DMS53 treated with DMSO at 0.1 percent for 48 hours (cell line): ENCODE data around the gene EPC2.
"Not testable (repeated sequence)": the region's sequence is repeated elsewhere in the genome, so short reads cannot be mapped to it uniquely, and the experiment has no call there.

Experiments
- DNase-seq: peaks from one replicate; lab custom pipeline; 2025; ENCODE audit not compliant: unreplicated experiment; lab: John Stamatoyannopoulos, UW

EPC2 gene

DNA sequence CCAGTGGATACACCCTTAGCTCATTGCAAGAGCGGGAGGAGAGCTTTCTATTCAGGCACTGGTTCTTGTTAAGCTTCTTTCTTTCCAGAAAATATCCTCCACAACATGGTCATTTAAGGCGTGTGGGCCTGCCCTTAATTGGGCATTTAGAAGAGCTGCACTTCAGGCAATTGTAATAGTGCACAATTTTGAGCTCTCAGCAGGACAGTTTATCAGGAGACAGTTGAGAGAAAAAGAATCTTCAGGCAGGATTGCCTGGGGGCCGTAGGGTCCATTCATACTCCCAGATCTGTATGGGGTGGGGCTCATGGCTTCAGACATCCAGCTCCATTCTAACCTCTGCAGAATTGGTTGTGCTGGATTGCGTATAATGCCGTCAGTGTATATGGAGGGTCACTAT is 6.0 kb upstream of the EPC2 start:
- DNase-seq: no peak

DNA sequence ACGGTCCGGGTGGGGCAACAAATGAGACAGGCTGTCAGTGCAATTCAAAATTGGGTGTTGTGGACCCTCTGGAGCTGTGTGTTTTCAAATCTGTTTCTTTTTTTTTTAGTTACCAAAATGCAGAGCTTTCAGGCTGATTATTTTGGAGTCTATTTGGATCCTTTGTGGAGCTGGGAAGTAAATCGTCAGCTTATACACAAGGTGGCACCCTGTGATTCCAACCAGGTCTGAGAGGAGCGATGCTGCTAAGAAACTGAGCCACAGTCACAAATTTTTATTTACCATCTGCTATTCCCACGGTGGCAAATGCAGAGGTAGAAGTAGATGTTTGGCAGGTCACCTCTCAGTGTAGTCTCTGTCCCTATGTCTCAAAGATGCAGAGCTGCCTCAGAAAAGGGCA is 3.8 kb upstream of the EPC2 start:
- no peak for DNase-seq

DNA sequence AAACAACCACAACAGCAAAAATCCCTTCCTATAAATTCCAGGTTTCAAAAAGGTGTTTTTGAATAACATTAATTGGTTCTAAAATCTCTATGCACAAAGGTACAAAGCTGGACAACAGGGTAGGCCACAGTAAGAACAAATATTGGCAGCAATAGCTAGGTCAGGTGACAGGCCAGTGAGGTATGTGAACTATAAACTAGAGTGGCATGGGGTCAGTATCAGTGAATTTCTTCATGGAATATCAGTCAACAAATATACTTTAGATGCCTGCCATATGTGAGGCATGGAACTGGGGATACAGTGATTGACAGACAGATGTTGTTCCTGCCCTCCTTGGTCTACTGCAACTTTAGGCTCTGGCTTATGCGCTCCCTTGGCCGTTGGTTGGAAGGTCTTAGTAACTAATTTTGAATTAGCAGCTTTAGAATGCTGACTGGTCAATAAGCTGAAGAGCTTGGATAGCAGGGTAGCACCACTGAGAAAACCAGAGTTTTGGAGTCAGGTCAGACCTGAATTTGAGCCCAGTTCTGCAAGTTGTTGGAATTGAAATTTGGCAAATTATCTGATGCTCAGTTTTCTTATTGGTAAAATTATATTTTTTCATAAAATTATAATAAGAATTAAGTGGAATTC is 2.3 kb upstream of the EPC2 start:
- no peak for DNase-seq

DNA sequence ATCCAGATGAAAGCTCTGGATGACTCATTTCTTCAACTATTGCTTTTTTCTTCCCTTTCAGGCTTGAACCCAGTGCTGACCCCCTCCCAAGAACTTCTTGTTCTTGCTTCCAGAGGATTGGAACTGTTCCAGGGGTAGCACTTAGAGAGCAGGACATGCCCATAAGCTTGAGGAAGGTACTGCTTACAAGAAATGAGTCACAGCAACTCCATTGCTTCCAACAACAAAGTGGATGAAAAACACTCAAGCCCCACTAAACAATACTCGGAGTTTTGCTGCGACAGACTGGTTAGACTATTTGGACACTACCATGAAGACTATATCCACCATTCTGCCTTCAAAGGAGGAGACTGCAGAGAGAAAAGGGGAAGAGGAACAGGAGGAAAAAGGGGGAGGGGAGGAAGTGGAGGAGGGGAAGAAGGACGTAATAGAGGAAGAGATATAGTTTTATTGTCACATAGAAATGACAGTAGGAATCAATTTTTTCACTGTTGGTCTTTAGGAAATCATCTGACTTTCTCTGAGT is 1.6 kb upstream of the EPC2 start:
- DNase-seq: no peak

DNA sequence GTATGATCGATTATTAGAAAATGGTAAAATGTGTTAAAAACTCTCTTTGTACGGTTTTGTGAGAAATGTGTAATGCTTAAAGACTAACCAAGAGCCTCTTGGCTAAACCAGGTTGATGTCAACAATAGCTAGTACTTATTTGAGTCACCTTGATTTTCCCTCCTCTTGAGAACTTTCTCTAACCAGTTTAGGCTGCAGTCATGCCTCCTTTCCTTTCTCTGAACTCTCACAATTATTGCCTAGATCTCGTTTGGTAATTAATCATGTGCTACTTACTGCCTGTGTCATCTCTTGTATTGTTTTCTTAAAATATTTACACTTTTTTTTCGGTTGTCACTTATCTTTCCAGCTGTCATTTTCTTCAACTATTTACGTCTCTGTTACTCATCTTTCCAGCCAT is 1.1 kb upstream of the EPC2 start:
- no peak for DNase-seq

DNA sequence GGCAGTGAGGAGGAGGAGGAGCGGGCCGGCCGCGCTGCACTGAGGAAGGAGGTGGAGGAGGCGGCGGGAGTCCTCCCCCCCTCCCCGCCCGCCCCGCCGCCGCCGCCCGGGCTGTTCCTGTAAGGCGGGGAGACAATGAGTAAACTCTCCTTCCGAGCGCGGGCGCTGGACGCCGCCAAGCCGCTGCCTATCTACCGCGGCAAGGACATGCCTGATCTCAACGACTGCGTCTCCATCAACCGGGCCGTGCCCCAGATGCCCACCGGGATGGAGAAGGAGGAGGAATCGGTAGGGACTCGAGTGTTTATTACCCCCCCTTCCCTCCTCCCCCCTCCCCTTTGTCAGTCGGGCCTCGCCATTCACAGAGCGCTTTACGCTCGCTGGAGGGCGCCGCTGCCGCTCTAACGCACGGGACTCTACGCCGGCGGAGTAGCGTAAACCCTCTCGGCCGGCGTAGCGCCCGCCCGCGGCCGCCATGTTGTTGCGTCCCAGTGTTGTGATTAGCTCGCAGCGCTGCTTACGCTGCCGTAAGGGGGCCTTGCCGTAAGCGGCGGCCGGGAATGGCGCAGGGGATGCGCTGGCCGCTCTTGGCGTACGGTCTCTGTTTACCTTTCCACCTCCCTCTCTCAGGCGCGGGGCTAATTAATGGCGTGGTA is 460 bp downstream of the EPC2 start:
- peak; percentile 43 for DNase-seq

DNA sequence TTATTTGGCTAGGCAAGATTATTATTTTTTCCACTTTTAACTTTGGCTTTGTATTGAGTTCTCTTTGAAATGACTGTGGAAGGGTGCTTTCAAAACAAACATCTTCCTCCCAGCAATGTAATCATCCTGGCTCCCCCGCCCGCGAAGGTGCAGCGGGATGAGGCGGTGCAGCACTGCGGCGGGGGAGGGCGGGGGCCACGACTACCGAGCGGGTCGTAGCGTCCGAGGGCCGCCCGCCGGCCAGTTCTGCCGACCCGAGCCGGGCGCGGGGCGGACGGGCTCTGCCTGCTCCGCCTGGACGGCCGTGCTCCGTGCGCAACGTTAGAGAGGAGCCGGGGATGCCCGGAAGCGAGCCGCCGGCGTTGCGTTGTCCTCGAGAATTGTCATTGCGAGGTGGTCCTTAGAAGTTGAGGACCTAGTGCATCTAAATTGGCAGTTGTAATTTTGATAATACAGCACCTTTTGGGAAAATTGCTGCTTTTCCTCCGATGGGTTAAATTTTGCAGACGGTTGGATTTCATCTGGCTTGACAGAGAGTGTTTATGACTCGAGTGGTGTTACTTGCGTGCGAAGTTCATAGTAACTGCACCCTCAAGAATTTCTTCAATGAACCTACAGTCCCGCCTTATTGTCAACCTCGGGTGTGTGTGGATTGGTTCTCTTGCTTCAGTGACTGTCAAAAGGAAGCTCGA is 1.1 kb downstream of the EPC2 start:
- peak; percentile 58 for DNase-seq

DNA sequence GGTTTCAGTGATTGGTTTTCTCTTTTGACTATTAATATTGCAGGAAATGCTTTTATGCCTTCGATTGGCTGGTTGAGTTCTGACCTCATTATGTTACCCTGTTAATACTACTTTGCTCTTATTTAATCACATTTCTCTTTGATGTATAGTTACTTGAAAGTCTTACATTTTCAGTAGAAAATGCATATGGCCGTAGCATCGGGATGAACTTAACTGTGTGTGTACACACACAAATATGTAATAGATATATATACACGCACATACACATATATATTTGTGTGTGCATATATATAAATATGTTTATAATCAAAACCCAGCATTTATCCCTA is 1.6 kb downstream of the EPC2 start:
- no peak for DNase-seq

DNA sequence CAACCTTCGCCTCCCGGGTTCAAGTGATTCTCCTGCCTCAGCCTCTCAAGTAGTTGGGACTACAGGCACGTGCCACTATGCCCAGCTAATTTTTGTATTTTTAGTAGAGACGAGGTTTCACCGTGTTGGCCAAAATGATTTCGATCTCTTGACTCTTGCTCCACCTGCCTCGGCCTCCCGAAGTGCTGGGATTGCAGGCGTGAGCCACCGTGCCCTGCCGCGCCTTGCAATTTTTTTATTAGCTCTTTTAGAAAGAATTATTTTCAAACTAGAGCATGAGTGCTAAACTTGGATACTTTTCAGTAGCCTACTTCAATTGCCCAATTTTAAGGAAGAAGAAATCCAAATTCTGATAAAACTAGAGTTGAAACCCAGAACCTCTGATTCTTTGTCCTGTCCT is 3.2 kb downstream of the EPC2 start:
- not testable (repeated sequence) for DNase-seq

DNA sequence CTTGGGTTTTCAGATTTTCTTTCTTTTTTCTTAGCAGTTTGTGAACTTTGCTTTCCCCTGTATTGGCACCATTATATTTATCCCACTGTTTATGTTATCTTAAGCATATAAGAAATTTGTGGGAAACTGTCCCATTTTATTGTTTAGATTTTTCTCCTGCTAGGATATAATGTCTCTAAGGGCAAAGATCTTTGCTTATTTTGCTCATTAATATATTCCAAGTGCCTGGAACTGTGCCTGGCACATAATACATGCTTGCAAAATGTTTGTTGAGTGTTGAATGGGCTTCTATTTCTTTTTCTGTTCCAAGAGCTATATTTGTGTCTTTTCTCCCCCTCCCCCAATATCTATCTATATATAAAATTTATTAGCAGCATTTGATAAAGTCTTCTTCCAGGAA is 5.4 kb downstream of the EPC2 start:
- DNase-seq: no peak

DNA sequence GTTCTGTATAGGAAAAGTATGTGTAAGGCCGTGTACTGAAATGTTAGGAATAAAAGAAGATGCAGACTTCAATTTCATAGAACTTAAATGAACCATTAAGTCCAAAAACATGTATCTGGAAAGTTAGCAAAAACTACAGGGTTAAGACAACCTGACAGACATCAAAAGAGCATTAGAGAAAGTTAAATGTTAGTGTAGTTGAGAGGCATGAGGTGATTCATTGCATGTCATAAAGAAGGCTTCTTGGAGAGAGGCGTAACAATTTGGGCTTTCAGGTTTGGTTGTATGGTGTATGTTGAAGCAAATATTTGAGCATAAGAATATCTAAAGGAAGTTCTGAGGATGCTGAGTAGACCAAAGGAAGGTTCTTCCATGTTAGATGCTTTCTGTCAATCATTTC is 6.3 kb downstream of the EPC2 start:
- DNase-seq: no peak

DNA sequence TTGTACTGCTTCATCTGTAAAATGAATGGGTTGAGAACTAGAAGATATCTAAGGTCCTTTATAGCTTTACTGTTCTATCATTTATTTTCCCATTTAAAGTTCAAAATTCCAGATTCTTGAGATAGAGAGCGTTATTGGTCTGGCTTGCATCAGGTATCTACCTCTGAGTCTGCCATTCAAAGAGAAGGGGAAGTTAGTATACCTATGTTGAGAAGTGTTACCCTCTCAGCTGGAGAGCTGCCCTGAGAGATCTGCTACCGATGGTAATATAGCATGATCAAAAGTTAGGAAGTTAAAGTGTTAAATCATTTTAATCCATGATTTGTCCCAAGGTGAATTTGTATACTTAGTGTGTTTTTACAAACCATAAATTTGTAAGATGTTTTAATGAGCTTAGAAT is 7.4 kb downstream of the EPC2 start:
- DNase-seq: no peak

DNA sequence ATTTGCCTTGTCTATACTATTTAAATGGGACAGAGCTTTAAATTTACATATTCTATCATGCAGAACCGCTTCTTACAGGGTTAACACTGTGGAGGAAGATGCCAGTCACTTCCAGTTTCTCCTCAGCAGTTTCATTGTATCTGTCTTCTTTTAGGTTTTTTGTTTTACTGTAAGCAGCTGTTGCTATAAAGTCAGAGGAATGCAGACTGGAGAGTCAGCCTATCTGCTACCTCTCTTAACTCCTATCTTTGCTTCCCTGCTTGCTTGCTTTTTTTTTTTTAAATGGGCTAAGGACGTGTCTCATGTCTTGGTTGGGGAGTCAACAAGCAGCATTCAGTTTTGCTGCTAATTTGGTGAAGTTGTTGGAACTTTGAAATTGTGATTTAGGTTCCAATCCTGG is 8.9 kb downstream of the EPC2 start:
- DNase-seq: no peak

DNA sequence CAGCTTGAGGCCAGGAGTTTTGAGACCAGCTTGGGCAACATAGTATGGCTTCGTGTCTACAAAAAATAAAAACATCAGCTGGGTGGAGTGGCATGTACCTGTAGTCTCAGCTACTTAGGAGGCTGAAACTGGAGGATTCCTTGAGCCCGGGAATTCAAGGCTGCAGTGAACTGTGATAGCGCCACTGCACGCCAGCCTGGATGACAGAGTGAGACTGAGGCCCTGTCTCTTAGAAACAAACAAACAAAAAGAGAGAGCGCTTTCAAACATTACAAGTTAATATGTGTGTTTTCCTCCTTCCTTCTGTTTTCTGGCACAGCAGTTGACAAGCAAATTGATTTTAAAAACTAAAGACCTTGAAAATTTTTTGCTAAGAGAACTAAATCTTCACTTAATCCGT is 9.9 kb downstream of the EPC2 start:
- no peak for DNase-seq

DNA sequence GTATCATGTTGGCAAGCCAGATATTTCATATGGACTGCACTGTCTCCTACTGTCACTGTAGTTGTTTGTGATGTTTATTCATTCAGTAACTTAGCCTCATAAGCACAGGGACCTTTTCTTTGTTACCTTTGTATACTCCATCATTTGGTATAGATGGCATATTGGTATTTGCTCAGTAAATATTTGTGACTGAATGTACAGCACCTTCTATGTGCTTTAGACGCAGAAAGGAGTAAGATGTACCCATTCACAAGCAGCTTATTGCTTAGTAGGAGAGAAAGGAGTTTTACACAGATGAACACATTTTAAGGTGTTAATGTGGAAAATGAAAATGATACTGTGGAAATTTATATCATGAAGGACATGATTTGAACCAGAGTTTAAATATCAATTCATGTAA is 12.0 kb downstream of the EPC2 start:
- no peak for DNase-seq

DNA sequence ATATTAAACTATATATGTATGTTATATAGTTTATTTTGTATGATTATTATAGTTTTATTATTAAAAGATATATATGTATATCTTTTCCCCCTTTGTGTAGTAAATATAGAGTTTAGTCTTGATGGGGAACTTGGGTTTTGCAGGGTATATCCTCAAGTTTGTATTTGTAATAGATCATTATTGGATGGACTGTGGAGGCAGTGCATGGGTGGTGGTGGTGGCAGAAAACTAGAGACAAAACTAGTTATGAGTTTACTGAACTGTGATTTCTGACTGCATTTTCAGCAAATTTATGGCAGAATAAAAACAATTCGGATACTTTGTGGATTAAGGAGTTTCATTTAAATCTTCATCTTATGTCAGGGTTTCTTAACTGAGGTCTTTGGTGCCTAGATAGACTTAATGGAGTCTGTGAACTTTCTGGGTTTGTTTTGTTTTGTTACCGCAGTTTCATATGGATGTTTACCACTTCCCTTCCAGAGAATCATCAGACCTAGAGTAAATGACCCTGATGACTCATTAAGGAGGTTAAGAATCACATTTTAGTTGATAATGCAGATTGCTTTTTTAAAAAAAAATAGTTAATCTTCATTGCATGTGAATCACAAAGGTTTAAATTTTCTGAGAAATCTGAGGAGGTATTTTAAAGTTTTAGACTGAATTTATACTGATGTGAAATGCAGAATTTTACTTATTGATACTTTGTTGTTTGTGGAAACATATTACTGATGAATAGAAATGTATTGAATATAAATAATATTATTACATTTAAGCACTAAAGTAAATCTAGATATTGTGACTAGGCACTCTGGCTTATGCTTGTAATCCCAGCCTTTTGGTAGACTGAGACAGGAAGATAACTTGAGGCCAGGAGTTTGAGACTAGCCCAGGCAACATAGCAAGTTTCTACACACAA is 14.5 kb downstream of the EPC2 start:
- no peak for DNase-seq

DNA sequence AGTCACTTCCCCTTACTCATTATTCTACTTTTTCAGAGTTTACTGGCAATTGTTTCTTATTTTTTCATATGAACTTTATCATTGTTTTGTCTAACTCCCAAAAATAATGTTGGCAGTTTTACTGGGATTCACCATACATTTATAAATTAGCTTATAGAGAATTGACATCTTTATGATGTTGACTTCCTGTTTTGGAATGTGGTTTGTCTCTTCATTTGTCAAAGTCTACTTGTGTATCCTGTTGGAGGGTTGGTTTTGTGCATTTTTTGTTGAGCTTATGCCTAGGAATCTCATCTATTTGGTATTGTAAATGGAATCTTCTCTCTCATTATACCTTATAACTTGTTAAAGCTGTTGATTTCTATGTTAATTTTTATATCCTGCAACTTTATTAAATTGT is 16.4 kb downstream of the EPC2 start:
- DNase-seq: no peak

DNA sequence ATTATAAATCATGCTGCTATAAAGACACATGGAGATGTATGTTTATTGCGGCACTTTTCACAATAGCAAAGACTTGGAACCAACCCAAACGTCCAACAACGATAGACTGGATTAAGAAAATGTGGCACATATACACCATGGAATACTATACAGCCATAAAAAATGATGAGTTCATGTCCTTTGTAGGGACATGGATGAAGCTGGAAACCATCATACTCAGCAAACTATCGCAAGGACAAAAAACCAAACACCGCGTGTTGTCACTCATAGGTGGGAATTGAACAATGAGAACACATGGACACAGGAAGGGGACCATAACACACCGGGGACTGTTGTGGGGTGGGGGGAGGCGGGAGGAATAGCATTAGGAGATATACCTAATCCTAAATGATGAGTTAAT is 17.8 kb downstream of the EPC2 start:
- not testable (repeated sequence) for DNase-seq

DNA sequence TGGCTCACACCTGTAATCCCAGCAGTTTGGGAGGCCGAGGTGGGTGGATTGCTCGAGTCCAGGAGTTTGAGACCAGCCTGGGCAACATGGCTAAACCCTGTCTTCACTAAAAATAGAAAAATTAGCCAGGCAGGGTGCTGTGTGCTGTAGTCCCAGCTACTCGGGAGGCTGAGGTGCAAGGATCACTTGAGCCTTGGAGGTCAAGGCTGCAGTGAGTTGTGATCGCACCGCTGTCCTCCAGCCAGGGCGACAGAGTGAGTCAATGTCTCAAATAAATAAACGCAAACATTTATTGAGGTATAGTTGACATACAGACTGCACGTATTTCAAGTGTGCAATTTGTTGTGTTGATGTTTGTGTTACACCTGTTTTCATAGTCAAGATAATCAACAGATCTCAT is 19.7 kb downstream of the EPC2 start:
- no peak for DNase-seq

DNA sequence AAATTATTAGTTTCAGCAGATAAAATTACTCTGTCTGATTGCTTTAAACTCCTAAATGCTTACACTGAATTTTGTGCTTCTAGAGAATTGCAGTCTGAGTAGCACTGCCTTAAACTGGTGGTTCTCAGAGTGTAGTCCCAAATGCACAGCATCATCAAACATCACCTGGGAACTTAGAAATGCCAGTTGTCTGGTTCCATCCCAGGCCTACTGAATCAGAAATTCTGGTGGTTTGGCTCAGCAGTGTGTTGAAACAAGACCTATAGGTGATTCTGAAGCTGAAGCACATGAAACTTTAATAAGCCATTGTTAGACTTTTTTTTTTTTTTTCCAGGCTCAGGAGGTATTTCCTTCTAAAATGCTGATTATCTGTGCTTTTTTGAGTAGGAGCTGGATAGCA is 22.0 kb downstream of the EPC2 start:
- DNase-seq: no peak

DNA sequence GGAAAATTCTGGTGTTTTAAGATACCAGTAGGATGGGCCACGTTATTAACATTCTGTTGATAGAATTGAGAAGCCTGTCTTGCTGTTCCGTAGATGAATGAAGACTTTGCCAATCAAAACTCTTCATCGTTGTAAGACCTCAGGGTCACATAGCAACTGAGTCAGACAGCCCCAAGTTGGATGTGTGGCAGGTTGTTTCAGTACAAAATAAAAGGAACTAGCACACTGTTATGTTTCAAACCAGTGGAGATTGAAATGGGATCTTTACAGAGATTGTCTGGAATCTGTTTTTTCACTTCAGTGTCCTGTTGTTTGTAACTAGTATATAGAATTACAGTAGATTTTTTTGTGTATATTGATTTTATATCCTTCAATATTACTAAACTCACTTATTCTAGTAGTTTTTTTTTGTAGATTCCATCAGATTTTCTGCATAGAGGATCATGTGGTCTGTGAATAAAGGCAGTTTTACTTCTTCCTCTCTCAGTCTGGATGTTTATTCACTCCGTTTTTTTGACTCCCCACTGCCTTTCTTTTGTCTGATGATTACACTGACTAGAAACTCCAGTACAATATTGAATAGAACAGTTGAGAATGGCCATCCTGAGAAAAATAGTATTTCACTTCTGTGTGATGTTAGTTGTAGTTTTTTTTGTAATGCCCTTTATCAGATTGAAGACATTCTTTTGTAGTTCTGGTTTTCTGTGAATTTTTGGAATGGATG is 22.7 kb downstream of the EPC2 start:
- DNase-seq: no peak
